Measurements from ENCODE around the gene CBX8. TPM values are rescaled to one million over a fixed set of nuclear protein-coding genes. Genes with fewer than 3 reads are reported as not detected.

Gene CBX8
- total and polyA plus RNA-seq, 2 of the 13 experiments (the other 11 are each of a cell fraction or from before 2014, with no cell fraction given) = 0.34 to 12.6 TPM

GRCh38 chr17:79818026-79818758, 21.3 kb upstream of the CBX8 start (continued):
- TF ChIP-seq, protein P1, sequence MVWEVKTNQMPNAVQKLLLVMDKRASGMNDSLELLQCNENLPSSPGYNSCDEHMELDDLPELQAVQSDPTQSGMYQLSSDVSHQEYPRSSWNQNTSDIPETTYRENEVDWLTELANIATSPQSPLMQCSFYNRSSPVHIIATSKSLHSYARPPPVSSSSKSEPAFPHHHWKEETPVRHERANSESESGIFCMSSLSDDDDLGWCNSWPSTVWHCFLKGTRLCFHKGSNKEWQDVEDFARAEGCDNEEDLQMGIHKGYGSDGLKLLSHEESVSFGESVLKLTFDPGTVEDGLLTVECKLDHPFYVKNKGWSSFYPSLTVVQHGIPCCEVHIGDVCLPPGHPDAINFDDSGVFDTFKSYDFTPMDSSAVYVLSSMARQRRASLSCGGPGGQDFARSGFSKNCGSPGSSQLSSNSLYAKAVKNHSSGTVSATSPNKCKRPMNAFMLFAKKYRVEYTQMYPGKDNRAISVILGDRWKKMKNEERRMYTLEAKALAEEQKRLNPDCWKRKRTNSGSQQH (CRISPR knock-in tag; IDR thresholded peaks at IDR 0.05; ENCODE audit: low read depth) = no peak; the same call in 1 of the 2 replicates
- TF ChIP-seq THYN1 (CRISPR knock-in tag; IDR thresholded peaks at IDR 0.05; ENCODE audit: borderline replicate concordance, low read depth) = no peak
- TF ChIP-seq TGIF2 (CRISPR knock-in tag; IDR thresholded peaks at IDR 0.05) = no peak
- TF ChIP-seq ZBTB49 (CRISPR knock-in tag; IDR thresholded peaks at IDR 0.05; ENCODE audit: borderline replicate concordance) = no peak
- no peak for TF ChIP-seq SMARCE1 (IDR thresholded peaks at IDR 0.05; ENCODE audit: borderline replicate concordance)
- TF ChIP-seq MAF1 (CRISPR knock-in tag; IDR thresholded peaks at IDR 0.05; ENCODE audit: borderline replicate concordance) = no peak
- no peak for TF ChIP-seq ZNF446 (CRISPR knock-in tag; IDR thresholded peaks at IDR 0.05)
- TF ChIP-seq HMG20A (CRISPR knock-in tag; IDR thresholded peaks at IDR 0.05; ENCODE audit: borderline replicate concordance) = peak; percentile 30; the same call in 1 of the 2 replicates
- TF ChIP-seq ZNF563 (CRISPR knock-in tag; IDR thresholded peaks at IDR 0.05) = peak; percentile 93
- 0 out of 2 replicates have a peak, but pooled peaks have one; percentile 24 for TF ChIP-seq ZNF331 (CRISPR knock-in tag; IDR thresholded peaks at IDR 0.05)
- no peak for TF ChIP-seq DNMT3B (CRISPR knock-in tag; conservative IDR thresholded peaks at IDR 0.05)
- TF ChIP-seq CEBPB (IDR thresholded peaks at IDR 0.05; ENCODE audit: borderline replicate concordance, low read depth, low read length) = no peak
- TF ChIP-seq, protein P2, sequence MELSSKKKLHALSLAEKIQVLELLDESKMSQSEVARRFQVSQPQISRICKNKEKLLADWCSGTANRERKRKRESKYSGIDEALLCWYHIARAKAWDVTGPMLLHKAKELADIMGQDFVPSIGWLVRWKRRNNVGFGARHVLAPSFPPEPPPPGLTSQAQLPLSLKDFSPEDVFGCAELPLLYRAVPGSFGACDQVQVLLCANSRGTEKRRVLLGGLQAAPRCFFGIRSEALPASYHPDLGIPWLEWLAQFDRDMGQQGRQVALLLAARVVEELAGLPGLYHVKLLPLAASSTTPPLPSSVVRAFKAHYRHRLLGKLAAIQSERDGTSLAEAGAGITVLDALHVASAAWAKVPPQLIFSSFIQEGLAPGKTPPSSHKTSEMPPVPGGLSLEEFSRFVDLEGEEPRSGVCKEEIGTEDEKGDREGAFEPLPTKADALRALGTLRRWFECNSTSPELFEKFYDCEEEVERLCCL (CRISPR knock-in tag; IDR thresholded peaks at IDR 0.05; ENCODE audit: borderline replicate concordance) = no peak
- TF ChIP-seq PRPF4 (IDR thresholded peaks at IDR 0.05; ENCODE audit: low read depth, low read length, poor library complexity, severe bottlenecking) = no peak
- no peak for TF ChIP-seq NFRKB (IDR thresholded peaks at IDR 0.05)
- peak; percentile 34; the same call in 1 of the 2 replicates for TF ChIP-seq ZNF614 (CRISPR knock-in tag; IDR thresholded peaks at IDR 0.05; ENCODE audit: borderline replicate concordance)
- TF ChIP-seq, protein P3, sequence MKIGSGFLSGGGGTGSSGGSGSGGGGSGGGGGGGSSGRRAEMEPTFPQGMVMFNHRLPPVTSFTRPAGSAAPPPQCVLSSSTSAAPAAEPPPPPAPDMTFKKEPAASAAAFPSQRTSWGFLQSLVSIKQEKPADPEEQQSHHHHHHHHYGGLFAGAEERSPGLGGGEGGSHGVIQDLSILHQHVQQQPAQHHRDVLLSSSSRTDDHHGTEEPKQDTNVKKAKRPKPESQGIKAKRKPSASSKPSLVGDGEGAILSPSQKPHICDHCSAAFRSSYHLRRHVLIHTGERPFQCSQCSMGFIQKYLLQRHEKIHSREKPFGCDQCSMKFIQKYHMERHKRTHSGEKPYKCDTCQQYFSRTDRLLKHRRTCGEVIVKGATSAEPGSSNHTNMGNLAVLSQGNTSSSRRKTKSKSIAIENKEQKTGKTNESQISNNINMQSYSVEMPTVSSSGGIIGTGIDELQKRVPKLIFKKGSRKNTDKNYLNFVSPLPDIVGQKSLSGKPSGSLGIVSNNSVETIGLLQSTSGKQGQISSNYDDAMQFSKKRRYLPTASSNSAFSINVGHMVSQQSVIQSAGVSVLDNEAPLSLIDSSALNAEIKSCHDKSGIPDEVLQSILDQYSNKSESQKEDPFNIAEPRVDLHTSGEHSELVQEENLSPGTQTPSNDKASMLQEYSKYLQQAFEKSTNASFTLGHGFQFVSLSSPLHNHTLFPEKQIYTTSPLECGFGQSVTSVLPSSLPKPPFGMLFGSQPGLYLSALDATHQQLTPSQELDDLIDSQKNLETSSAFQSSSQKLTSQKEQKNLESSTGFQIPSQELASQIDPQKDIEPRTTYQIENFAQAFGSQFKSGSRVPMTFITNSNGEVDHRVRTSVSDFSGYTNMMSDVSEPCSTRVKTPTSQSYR (CRISPR knock-in tag; IDR thresholded peaks at IDR 0.05; ENCODE audit: borderline replicate concordance) = peak; percentile 75; the same call in 1 of the 2 replicates
- TF ChIP-seq ZNF839 (CRISPR knock-in tag; IDR thresholded peaks at IDR 0.05; ENCODE audit: borderline replicate concordance) = no peak; the same call in 1 of the 2 replicates
- no peak for TF ChIP-seq SMC3 (IDR thresholded peaks at IDR 0.05; ENCODE audit: low read length)
- TF ChIP-seq PTBP1 (IDR thresholded peaks at IDR 0.05; ENCODE audit: low read depth, low read length, poor library complexity, severe bottlenecking) = no peak
- TF ChIP-seq ZNF7 (CRISPR knock-in tag; IDR thresholded peaks at IDR 0.05) = no peak

Data from HepG2 (cell line).